ENCODE results near the gene CYTH3. TPM values are rescaled to one million over a fixed set of nuclear protein-coding genes. Genes with fewer than 3 reads are reported as not detected.
A peak's percentile ranks its signal among the peaks of the same experiment; 100 is the strongest.

CYTH3 gene
- total and polyA plus RNA-seq, 2 of the 13 experiments (the other 11 are each of a cell fraction or from before 2014, with no cell fraction given): 3.1 to 3.8 TPM

DNA sequence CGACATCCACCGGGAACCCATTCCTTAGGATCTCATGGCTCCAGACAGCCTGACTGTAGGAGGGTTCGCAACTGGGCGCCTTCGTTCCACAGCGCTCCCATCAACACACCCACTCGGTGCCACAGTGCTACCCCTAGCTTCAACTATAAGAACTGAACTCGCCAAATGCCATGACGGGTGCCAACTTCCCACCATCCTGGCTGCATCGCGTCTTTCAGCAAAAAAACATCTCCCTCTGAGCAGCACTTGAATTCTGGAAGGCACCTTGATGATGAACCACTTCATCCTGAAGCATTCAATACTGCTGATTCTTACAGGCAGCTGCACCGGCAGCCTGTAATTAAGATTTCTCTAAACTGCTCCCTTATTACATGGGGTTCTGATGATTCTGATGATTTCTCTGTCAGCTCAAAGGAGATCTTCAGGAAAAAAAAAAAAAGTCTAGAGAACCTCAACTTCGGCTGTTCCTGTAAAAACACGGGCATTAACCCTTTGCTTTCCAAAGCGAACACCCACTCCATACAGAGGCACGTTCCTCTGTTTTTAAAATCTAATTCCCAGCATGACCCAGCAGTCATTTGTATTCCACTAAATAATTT is 1.3 kb downstream of the CYTH3 start:
- DNase-seq (ENCODE audit: low spot score): no peak
- 57% methylated on average over 16 of the region's 16 CpGs for WGBS (ENCODE audit: low lambda C conversion rate)
- peak overlapping the region; percentile 97 for H3K4me2 ChIP-seq (ENCODE audit: low read depth, low read length)
- POLR2A ChIA-PET: no interaction called here
- in situ Hi-C loops (cut with HindIII; ENCODE audit: extremely low pct_ligation_motif_present, low pct_unique_long_range_greater_than_20kb) (no loop called here), intact Hi-C loops (cut with micrococcal nuclease; ENCODE audit: unreplicated experiment) (loop anchor here (5.0 kb wide), 1 partner anchor 46 kb away; no protein-coding TSS in a partner anchor)
- 0 out of 2 replicates have a peak, but pooled peaks cover 6% of the 10 kb centered on the region for H4K20me1 ChIP-seq (ENCODE audit: insufficient read depth, low read length)
- H3K4me1 ChIP-seq (ENCODE audit: insufficient read depth, low read length): peaks cover 31% of the 10 kb centered on the region
- peak overlapping the region; percentile 47 for H3K9ac ChIP-seq (ENCODE audit: insufficient read depth, low read depth, low read length)
- H3K9me3 ChIP-seq (ENCODE audit: low read length): no peaks in the 10 kb centered on the region
- no peak overlapping the region for H2AFZ ChIP-seq (ENCODE audit: low read length)
- H3K27ac ChIP-seq (ENCODE audit: extremely low read length, insufficient read depth, low read length): no peak overlapping the region
- no peak for FAIRE-seq
- H3K79me2 ChIP-seq (ENCODE audit: insufficient read depth, low read length): no peaks in the 10 kb centered on the region
- CTCF ChIA-PET (ENCODE audit: low intra/inter-chr PET ratio, low total read pairs): no interaction called here
- H3K4me3 ChIP-seq (replicated peaks in 1 of 3; ENCODE audit: insufficient read depth in 1 of 3, low read depth in 2 of 3, low read length in 3 of 3): peak overlapping the region; percentile 74 to 95 (median 87)
- no peak for ATAC-seq
- H3K27me3 ChIP-seq (ENCODE audit: control insufficient read depth in 1 of 2, insufficient read depth in 2 of 2, low read length in 2 of 2): peaks cover 0 to 33% of the 10 kb centered on the region in 2 experiments; a peak in 3 of 5 replicates
- no peaks in the 10 kb centered on the region for H3K36me3 ChIP-seq (replicated peaks in 1 of 2; ENCODE audit: control insufficient read depth in 1 of 2, insufficient read depth in 2 of 2, low read length in 2 of 2)
- TSS peak; percentile 48 for BruUV-seq (replicated peaks)
- TF ChIP-seq ZNF878 (CRISPR knock-in tag; IDR thresholded peaks at IDR 0.05) (no peak), ZNF652 (CRISPR knock-in tag; IDR thresholded peaks at IDR 0.05; ENCODE audit: borderline replicate concordance, low read depth) (peak; percentile 93), KLF15 (CRISPR knock-in tag; IDR thresholded peaks at IDR 0.05; ENCODE audit: borderline replicate concordance) (no peak), ZNF788 (CRISPR knock-in tag; IDR thresholded peaks at IDR 0.05; ENCODE audit: borderline replicate concordance) (0 out of 2 replicates have a peak, but pooled peaks have one; percentile 35)
- TF ChIP-seq, protein P1, sequence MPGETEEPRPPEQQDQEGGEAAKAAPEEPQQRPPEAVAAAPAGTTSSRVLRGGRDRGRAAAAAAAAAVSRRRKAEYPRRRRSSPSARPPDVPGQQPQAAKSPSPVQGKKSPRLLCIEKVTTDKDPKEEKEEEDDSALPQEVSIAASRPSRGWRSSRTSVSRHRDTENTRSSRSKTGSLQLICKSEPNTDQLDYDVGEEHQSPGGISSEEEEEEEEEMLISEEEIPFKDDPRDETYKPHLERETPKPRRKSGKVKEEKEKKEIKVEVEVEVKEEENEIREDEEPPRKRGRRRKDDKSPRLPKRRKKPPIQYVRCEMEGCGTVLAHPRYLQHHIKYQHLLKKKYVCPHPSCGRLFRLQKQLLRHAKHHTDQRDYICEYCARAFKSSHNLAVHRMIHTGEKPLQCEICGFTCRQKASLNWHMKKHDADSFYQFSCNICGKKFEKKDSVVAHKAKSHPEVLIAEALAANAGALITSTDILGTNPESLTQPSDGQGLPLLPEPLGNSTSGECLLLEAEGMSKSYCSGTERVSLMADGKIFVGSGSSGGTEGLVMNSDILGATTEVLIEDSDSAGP (CRISPR knock-in tag; IDR thresholded peaks at IDR 0.05; ENCODE audit: borderline replicate concordance): 0 out of 2 replicates have a peak, but pooled peaks have one; percentile 26
- TF ChIP-seq, protein P2, sequence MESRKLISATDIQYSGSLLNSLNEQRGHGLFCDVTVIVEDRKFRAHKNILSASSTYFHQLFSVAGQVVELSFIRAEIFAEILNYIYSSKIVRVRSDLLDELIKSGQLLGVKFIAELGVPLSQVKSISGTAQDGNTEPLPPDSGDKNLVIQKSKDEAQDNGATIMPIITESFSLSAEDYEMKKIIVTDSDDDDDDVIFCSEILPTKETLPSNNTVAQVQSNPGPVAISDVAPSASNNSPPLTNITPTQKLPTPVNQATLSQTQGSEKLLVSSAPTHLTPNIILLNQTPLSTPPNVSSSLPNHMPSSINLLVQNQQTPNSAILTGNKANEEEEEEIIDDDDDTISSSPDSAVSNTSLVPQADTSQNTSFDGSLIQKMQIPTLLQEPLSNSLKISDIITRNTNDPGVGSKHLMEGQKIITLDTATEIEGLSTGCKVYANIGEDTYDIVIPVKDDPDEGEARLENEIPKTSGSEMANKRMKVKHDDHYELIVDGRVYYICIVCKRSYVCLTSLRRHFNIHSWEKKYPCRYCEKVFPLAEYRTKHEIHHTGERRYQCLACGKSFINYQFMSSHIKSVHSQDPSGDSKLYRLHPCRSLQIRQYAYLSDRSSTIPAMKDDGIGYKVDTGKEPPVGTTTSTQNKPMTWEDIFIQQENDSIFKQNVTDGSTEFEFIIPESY (CRISPR knock-in tag; IDR thresholded peaks at IDR 0.05): peak; percentile 70; the same call in 1 of the 2 replicates
- TF ChIP-seq, protein P3, sequence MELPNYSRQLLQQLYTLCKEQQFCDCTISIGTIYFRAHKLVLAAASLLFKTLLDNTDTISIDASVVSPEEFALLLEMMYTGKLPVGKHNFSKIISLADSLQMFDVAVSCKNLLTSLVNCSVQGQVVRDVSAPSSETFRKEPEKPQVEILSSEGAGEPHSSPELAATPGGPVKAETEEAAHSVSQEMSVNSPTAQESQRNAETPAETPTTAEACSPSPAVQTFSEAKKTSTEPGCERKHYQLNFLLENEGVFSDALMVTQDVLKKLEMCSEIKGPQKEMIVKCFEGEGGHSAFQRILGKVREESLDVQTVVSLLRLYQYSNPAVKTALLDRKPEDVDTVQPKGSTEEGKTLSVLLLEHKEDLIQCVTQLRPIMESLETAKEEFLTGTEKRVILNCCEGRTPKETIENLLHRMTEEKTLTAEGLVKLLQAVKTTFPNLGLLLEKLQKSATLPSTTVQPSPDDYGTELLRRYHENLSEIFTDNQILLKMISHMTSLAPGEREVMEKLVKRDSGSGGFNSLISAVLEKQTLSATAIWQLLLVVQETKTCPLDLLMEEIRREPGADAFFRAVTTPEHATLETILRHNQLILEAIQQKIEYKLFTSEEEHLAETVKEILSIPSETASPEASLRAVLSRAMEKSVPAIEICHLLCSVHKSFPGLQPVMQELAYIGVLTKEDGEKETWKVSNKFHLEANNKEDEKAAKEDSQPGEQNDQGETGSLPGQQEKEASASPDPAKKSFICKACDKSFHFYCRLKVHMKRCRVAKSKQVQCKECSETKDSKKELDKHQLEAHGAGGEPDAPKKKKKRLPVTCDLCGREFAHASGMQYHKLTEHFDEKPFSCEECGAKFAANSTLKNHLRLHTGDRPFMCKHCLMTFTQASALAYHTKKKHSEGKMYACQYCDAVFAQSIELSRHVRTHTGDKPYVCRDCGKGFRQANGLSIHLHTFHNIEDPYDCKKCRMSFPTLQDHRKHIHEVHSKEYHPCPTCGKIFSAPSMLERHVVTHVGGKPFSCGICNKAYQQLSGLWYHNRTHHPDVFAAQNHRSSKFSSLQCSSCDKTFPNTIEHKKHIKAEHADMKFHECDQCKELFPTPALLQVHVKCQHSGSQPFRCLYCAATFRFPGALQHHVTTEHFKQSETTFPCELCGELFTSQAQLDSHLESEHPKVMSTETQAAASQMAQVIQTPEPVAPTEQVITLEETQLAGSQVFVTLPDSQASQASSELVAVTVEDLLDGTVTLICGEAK (IDR thresholded peaks at IDR 0.05): no peak
- TF ChIP-seq, protein P3 (CRISPR knock-in tag; IDR thresholded peaks at IDR 0.05): no peak
- TF ChIP-seq, protein P4, sequence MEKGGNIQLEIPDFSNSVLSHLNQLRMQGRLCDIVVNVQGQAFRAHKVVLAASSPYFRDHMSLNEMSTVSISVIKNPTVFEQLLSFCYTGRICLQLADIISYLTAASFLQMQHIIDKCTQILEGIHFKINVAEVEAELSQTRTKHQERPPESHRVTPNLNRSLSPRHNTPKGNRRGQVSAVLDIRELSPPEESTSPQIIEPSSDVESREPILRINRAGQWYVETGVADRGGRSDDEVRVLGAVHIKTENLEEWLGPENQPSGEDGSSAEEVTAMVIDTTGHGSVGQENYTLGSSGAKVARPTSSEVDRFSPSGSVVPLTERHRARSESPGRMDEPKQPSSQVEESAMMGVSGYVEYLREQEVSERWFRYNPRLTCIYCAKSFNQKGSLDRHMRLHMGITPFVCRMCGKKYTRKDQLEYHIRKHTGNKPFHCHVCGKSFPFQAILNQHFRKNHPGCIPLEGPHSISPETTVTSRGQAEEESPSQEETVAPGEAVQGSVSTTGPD (CRISPR knock-in tag; IDR thresholded peaks at IDR 0.05): no peak
